GM20000 (cell line): ENCODE results near the gene ZNF385D.

ENCODE experiments used
- DNase-seq: peaks from one replicate; pipeline ENCODE4 v3.0.0; 2012; ENCODE audit warnings: low spot score
- TF ChIP-seq, protein P1 (sequence below): IDR thresholded peaks from 2 replicates; pipeline ENCODE4 v1.5.1; 2012; ENCODE audit warnings: mild to moderate bottlenecking, control low read depth; ENCODE audit errors: extremely low read depth, missing control alignments

Gene ZNF385D

DNA sequence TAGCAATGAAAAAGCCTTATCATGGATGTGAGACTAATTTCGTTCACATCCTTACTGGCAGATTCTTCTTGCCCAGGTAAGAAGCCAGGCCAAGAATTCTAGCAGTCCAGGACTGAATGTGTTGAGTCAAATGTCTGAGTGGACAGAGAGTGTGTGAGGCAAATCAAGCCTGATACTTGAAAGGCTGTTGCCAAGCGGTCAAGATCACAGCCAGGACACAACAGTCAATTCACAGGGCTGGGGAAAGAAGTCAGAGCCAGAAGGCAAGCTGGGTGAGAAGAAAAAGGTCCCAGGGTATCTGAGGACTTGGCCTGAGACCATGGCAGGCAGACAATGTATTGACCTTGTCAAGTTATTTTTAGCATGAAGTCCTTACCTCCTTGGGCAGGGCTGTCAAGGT is 301.3 kb downstream of the ZNF385D start:
- DNase-seq = no peak
- TF ChIP-seq, protein P1, sequence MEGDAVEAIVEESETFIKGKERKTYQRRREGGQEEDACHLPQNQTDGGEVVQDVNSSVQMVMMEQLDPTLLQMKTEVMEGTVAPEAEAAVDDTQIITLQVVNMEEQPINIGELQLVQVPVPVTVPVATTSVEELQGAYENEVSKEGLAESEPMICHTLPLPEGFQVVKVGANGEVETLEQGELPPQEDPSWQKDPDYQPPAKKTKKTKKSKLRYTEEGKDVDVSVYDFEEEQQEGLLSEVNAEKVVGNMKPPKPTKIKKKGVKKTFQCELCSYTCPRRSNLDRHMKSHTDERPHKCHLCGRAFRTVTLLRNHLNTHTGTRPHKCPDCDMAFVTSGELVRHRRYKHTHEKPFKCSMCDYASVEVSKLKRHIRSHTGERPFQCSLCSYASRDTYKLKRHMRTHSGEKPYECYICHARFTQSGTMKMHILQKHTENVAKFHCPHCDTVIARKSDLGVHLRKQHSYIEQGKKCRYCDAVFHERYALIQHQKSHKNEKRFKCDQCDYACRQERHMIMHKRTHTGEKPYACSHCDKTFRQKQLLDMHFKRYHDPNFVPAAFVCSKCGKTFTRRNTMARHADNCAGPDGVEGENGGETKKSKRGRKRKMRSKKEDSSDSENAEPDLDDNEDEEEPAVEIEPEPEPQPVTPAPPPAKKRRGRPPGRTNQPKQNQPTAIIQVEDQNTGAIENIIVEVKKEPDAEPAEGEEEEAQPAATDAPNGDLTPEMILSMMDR = no peak

DNA sequence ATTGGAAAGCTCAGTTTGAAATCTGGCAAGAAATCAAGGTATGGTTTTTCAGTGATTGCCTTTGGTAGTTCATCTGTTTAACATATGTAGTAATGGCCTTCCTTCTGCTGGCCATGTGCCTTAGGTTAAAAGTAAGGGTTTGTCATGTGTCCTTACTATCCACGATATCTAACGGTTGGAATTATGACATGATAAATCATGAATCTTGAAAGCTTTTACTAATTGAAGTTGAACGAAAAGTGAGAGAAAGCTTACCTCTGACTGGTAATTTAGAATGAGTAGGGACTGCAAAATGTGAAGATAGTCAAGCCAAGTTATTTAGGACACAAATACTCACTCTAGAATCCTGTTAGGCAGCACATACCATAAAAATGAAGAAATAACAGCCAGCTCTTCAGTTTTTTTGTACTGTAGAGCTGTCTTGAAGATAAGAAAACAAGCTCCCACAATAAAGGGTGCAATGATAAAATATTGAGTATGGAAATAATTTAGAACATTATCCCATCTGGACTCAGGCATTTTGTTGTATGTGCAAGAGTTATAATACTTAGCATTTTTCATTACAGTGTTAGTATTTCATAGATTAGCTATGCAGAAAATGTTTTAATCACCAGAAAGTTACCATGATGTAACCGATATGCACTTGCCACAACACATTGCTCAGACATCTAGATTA is 303.4 kb downstream of the ZNF385D start:
- TF ChIP-seq, protein P1 = no peak
- DNase-seq = no peak

DNA sequence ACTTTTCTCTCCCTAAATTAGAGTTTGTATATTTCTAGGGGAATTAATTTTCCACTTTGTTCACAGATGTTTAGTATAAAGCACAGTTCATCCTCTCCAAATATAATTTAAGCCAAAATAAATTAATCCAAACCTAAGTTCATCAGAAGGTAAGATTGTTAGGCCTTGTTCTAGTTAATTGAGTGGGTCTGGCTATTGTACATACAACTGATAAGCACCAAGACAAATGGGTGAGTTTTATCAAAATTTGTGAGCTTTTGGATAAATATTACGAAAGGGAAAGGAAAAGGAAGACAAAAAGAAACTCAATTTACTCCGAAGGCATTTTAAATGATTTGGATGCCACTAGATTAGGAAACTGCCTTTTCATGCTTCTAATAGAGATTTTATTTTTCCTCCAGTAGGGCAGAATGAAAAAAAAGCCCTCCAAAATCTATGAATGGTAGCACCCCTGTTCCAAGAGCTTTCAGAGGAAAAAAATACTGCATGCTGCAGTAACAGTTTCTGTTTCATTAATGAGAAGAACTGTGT is 304.0 kb downstream of the ZNF385D start:
- DNase-seq = no peak
- TF ChIP-seq, protein P1 = no peak

DNA sequence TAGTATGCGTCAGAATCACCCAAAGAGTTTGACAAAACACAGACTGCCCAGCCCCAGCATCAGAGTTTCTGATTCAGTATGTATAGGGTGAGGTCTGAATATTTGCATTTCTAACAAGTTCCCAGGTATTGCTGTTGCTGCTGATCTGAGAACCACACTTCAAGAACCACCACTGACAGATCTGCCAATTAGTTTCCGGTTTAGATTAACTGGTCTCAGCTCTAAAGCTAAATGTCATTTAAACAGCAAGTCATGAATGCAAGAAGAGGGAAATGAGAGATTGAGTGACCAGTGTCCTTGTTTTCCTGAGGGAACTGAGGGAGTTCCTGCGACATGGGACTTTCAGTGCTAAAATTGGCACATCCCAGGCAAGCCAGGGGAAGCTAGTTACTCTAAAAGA is 305.0 kb downstream of the ZNF385D start:
- TF ChIP-seq, protein P1 = no peak

DNA sequence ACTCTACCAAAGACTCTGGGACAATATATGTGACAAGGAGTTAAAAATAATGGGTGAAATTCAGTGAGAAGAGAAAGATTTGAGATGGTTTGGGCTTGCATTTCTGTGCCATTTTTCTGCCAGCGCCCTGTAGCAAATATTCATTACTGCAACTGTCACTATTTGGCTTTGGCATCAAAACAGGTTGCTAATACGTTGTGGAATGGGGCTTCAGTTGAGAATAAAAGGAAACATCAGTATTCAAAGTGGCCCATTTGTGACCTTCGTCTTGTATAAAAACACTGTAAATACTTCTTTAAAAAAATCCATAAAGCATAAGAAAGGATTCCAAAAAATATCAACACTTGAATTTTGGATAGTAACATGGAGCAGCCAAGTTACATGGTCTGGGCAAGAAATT is 309.2 kb downstream of the ZNF385D start:
- TF ChIP-seq, protein P1 = no peak
- no peak for DNase-seq

More for the DNA sequence above, 305.0 kb downstream of the ZNF385D start:
- no peak for DNase-seq

DNA sequence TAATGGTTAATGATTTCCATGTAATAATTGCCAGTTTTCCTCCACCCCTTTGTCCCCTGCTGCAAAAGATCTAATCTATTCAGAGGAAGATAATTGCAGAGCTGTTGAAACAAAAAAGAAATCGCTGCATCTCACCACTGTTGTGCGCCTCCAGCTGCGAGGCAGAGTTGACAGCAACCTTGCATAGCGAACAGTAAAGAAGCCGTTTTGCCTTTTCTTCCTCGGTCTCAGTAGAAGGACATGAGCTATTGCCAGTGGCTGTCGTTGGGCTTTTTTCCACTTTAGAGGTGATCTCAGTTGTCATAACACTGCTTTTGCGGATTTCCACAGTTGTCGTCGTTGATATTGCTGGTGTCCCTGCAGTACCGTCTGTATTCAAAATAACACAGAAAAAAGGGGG is 314.2 kb downstream of the ZNF385D start:
- DNase-seq = no peak
- TF ChIP-seq, protein P1 = no peak

DNA sequence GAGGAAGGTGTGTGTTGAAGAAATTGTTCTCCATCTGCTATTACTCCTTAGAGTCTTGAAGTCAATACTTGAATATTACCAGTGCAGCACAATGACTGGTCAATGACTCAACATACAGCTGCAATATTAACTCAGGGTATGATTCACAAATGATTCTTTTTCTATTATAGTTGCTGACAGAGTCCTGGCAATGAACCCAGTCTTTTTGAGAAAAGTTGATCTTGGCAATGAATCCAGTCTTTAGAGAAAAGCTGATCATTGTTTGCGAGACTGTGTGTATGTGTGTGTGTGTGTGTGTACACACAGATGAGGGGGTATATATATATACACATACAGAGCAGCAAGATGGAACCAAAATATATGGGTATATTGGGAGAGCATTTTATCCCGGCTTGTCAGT is 315.1 kb downstream of the ZNF385D start:
- DNase-seq = no peak
- TF ChIP-seq, protein P1 = no peak
